GM19468 (cell line): ENCODE measurements around the gene ACTRT3.
"Not testable (repeated sequence)": the region's sequence is repeated elsewhere in the genome, so short reads cannot be mapped to it uniquely, and the experiment has no call there.

Experiments
- ATAC-seq: cut with Tn5 transposase; IDR thresholded peaks from one replicate; pipeline ENCODE4 v1.9.1; 2021; ENCODE audit warnings: mild to moderate bottlenecking, moderate library complexity, moderate number of reproducible peaks; ENCODE audit not compliant: unreplicated experiment; ENCODE audit errors: extremely low read depth

ACTRT3 gene

DNA sequence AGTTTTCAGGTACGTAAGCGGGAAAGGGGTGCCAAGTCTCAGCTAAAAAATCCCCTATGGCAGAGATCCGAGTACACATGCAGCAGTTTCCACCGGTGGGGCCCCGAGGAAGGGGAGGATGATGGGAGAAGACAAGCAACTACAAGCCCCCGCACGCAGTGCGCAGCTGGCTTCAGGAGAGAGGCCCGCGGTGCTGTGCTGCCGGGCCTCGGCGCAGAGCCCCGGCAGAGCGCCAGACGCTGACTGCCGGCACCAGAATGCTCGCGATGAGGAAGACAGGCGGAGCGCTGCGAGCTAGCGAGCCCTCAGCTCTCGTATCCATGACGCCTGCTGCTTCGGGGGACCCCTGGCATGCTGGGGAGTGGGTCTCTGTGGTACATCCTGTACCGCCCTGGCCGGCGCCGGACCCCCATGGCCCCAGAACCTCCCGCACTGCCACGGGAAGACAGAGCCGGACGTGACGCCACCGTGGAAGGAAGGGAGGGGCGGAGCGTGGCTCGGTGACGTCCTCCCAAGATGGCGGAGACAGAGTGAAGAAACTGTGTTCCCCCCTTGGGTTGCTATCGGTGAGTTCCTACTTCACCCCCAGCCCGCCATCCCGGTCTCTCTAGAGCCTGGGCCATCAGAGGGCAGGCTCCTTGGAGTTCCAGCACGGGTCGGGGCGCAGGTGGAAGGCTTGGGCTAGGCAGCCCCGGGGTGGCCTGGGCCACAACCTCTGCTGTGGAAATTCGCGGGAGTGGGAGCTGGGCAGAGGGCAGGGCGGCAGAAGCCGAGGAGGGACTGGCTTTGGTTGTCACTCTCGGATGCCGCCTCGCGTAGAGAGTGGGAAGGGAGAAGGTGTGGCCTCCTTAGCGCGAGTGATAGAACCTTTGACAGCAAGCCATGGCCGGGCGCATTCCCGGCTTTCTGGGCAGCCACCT lies 3.8 kb upstream of the ACTRT3 start, which contains the start of gene MYNN:
MYNN (plus strand) TSS at position 500 of the 920 bp plus-strand sequence. CDS start 900 bp downstream, outside the sequence.
- ATAC-seq, result peak; percentile 85

- no peak for ATAC-seq
Measured at GRCh38 chr3:169772305-169772896, 3.0 kb upstream of the ACTRT3 start.

- ATAC-seq, result no peak
Measured at GRCh38 chr3:169771497-169772304, 2.3 kb upstream of the ACTRT3 start.

- ATAC-seq, result peak; percentile 57
Measured at GRCh38 chr3:169764882-169765612, 4.3 kb downstream of the ACTRT3 start, which contains the start of gene TERC. Gene TERC (minus strand): TSS chr3:169765060.

- ATAC-seq, result peak; percentile 1
Measured at GRCh38 chr3:169764312-169764881, 5.0 kb downstream of the ACTRT3 start.

- no peak for ATAC-seq
Measured at GRCh38 chr3:169760479-169760878, 8.9 kb downstream of the ACTRT3 start.

- ATAC-seq, result no peak
Measured at GRCh38 chr3:169759256-169759655, 10.1 kb downstream of the ACTRT3 start.

GRCh38 chr3:169758359-169758994 lies 10.9 kb downstream of the ACTRT3 start:
- no peak for ATAC-seq

- ATAC-seq, result no peak
Measured at GRCh38 chr3:169755488-169755887, 13.9 kb downstream of the ACTRT3 start.

GRCh38 chr3:169754711-169755110 lies 14.7 kb downstream of the ACTRT3 start:
- ATAC-seq, result no peak

DNA sequence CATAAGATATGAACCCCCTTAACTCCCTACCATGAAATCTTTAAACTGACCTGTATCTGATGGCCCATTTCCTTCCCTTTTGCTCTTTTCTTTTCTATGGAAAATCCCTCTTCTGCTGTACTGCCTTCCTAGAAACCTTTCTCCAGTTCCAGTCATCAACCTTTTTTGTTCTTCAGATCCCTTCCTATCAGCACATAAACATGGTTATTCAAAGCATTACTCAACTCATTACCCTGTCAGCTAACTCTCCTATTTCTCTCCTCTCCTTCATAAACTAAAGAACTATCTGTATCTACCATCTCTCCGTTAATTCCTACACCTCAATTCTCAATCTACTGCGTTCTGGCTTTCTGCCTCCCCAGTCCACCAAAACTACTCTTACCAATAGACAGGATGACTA lies 17.5 kb downstream of the ACTRT3 start:
- no peak for ATAC-seq

- ATAC-seq, result no peak
Measured at GRCh38 chr3:169750665-169751064, 18.7 kb downstream of the ACTRT3 start.

DNA sequence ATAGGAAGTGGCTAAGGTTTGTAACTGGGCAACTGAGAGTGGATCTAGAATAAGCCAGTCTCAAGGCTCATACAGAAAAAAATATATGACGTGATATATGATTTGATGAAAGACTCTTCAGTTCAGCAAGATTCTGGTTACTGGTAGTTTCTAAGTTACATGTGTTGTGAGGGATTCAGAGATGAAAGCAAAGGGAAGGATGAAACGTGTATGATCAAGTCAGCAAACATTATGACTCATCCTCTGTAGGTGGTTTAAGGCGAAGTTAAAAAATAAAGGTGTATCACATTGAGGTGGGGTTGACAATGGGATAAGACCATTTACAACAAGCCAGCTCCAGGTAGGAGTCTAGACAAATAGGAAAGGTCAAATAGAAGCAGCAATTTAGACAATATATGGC lies 20.7 kb downstream of the ACTRT3 start:
- ATAC-seq, result no peak

GRCh38 chr3:169746924-169747323 lies 22.4 kb downstream of the ACTRT3 start:
- no peak for ATAC-seq

DNA sequence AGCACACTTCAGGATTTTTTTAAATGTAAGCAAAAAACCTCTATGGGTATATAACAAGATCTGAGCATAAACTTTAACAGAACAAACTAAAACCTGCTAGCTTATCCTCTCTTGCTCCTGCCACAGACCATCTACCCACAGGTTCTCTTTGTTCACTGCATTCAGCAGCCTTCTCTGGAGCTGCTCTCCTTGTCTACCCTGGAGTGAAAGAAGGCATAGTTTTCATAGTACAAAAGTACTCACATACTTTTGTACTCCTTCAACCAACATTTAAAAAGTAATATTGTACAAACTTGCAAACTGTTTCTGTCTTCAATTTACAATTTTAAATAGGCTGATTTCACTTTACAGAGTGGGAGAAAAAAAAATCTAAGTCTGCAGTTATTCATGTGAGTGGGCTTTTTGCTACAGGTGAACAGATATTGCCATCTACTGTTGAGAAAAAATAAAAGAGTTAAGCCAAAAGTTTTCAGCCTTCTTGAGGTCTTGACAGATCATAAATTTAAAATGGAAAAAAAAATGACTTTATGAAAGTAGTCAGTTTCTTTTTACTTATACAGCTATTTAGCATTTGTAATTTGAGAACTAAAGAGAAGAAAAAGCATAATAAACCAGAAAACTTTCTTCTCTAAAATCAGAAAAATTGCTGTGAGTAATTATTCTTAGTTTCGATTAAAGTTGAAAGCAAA lies 24.9 kb downstream of the ACTRT3 start:
- ATAC-seq, result no peak

- no peak for ATAC-seq
Measured at GRCh38 chr3:169739067-169739466, 30.3 kb downstream of the ACTRT3 start.

DNA sequence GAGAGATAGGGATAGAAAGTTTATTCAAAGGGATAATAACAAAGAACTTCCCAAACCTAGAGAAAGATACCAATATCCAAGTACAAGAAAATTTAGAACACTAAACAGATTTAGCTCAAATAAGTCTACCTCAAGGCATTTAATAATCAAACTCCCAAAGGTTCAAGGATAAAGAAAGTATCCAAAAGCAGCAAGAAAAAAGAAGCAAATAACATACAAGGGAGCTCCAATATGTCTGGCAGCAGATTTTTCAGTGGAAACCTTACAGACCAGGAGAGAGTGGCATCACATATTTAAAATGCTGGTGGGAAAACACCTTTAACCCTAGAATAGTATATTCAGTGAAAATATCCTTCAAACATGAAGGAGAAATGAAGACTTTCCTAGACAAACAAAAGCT lies 37.5 kb downstream of the ACTRT3 start:
- not testable (repeated sequence) for ATAC-seq

GRCh38 chr3:169722724-169723123 lies 46.6 kb downstream of the ACTRT3 start:
- ATAC-seq, result no peak
